Measurements from ENCODE around the gene PLBD2. TPM values are rescaled to one million over a fixed set of nuclear protein-coding genes. Genes with fewer than 3 reads are reported as not detected.

The PLBD2 gene
- total RNA-seq, 1 donor from 2014 or later, result 26.6 TPM

- H3K4me3 Mint-ChIP-seq (ENCODE audit: unreplicated experiment), result no peak overlapping the region
- H3K27me3 Mint-ChIP-seq (ENCODE audit: unreplicated experiment), result peaks cover 3% of the 10 kb centered on the region
- H3K36me3 Mint-ChIP-seq (ENCODE audit: low read depth, unreplicated experiment), result no peaks in the 10 kb centered on the region
- no peak overlapping the region for H3K27ac Mint-ChIP-seq (ENCODE audit: unreplicated experiment)
- no peaks in the 10 kb centered on the region for H3K9me3 Mint-ChIP-seq (ENCODE audit: unreplicated experiment)
- no peak for DNase-seq (ENCODE audit: low spot score)
- TF ChIP-seq CTCF (IDR thresholded peaks at IDR 0.05; ENCODE audit: unreplicated experiment), result no peak
- no peaks in the 10 kb centered on the region for H3K4me1 Mint-ChIP-seq (ENCODE audit: unreplicated experiment)
These were observed 34.1 kb downstream of the PLBD2 start for GRCh38 chr12:113392520-113392919.

- Mint-ChIP-seq H3K9me3 (ENCODE audit: unreplicated experiment) (no peaks in the 10 kb centered on the region), H3K4me3 (ENCODE audit: unreplicated experiment) (no peak overlapping the region), H3K27me3 (ENCODE audit: unreplicated experiment) (peaks cover 3% of the 10 kb centered on the region), H3K27ac (ENCODE audit: unreplicated experiment) (no peak overlapping the region), H3K4me1 (ENCODE audit: unreplicated experiment) (no peaks in the 10 kb centered on the region), H3K36me3 (ENCODE audit: low read depth, unreplicated experiment) (no peaks in the 10 kb centered on the region)
- no peak for TF ChIP-seq CTCF (IDR thresholded peaks at IDR 0.05; ENCODE audit: unreplicated experiment)
- no peak for DNase-seq (ENCODE audit: low spot score)
These were observed 34.7 kb downstream of the PLBD2 start for GRCh38 chr12:113392988-113393579.

- H3K4me3 Mint-ChIP-seq (ENCODE audit: unreplicated experiment), result no peak overlapping the region
- TF ChIP-seq CTCF (IDR thresholded peaks at IDR 0.05; ENCODE audit: unreplicated experiment), result no peak
- no peaks in the 10 kb centered on the region for H3K9me3 Mint-ChIP-seq (ENCODE audit: unreplicated experiment)
- peaks cover 3% of the 10 kb centered on the region for H3K27me3 Mint-ChIP-seq (ENCODE audit: unreplicated experiment)
- no peak for DNase-seq (ENCODE audit: low spot score)
- H3K36me3 Mint-ChIP-seq (ENCODE audit: low read depth, unreplicated experiment), result no peaks in the 10 kb centered on the region
- H3K27ac Mint-ChIP-seq (ENCODE audit: unreplicated experiment), result no peak overlapping the region
- H3K4me1 Mint-ChIP-seq (ENCODE audit: unreplicated experiment), result no peaks in the 10 kb centered on the region
These were observed 35.4 kb downstream of the PLBD2 start for GRCh38 chr12:113393749-113394148.

GRCh38 chr12:113395119-113395518 is 36.7 kb downstream of the PLBD2 start:
- Mint-ChIP-seq H3K27ac (ENCODE audit: unreplicated experiment) (no peak overlapping the region), H3K4me3 (ENCODE audit: unreplicated experiment) (no peak overlapping the region), H3K9me3 (ENCODE audit: unreplicated experiment) (no peaks in the 10 kb centered on the region), H3K4me1 (ENCODE audit: unreplicated experiment) (no peaks in the 10 kb centered on the region), H3K36me3 (ENCODE audit: low read depth, unreplicated experiment) (no peaks in the 10 kb centered on the region), H3K27me3 (ENCODE audit: unreplicated experiment) (peaks cover 3% of the 10 kb centered on the region)
- TF ChIP-seq CTCF (IDR thresholded peaks at IDR 0.05; ENCODE audit: unreplicated experiment), result no peak
- DNase-seq (ENCODE audit: low spot score), result no peak

GRCh38 chr12:113396200-113396599 is 37.8 kb downstream of the PLBD2 start:
- DNase-seq (ENCODE audit: low spot score), result no peak
- Mint-ChIP-seq H3K9me3 (ENCODE audit: unreplicated experiment) (no peaks in the 10 kb centered on the region), H3K36me3 (ENCODE audit: low read depth, unreplicated experiment) (no peaks in the 10 kb centered on the region), H3K27me3 (ENCODE audit: unreplicated experiment) (peaks cover 3% of the 10 kb centered on the region), H3K4me1 (ENCODE audit: unreplicated experiment) (no peaks in the 10 kb centered on the region), H3K27ac (ENCODE audit: unreplicated experiment) (no peak overlapping the region), H3K4me3 (ENCODE audit: unreplicated experiment) (no peak overlapping the region)
- no peak for TF ChIP-seq CTCF (IDR thresholded peaks at IDR 0.05; ENCODE audit: unreplicated experiment)

Data from endothelial cell (in vitro differentiated cells).